ENCODE data around the gene AUP1.

AUP1 gene

DNA sequence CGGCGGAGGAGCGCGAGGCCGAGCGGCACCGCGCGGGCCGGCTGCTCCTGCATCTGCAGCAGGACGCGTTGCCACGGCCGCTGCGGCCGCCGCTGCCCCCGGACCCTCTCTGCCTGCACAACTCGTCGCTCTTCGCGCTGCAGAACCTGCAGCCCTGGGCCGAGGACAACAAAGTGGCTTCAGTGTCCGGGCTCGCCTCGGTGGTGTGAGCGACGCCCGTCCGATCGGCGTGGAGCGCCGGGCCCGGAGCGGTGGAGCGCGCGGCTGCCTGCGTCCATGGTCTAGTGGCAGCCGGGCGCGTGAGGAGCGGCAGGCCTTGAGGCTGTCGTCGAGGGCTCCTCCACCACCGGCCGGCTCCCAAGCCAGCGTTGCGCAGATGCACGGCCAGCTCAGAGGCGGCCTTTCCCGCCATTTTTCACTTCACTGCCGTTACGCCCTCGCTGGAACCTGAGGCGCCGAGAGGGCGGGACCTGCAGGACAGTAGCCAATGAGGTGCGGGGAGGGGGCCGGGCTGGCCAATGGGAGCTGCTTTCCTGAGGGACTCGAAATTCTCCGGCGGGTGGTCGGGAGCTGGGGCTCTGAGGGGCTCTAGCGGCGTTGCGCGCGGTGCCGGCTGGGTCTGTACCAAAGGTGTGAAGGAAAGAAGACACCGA lies 13.4 kb downstream of the AUP1 start:
- H3K4me1 Mint-ChIP-seq: peaks cover 20% of the 10 kb centered on the region
- peak overlapping the region; percentile 51 for H3K4me3 Mint-ChIP-seq
- no peaks in the 10 kb centered on the region for H3K9me3 Mint-ChIP-seq
- peaks cover 8% of the 10 kb centered on the region for H3K36me3 Mint-ChIP-seq (ENCODE audit: low read depth)
- peak; percentile 73 for DNase-seq
- H3K27ac Mint-ChIP-seq: no peak overlapping the region
- peak; percentile 59 for ATAC-seq
- H3K27me3 Mint-ChIP-seq: peaks cover 78% of the 10 kb centered on the region

DNA sequence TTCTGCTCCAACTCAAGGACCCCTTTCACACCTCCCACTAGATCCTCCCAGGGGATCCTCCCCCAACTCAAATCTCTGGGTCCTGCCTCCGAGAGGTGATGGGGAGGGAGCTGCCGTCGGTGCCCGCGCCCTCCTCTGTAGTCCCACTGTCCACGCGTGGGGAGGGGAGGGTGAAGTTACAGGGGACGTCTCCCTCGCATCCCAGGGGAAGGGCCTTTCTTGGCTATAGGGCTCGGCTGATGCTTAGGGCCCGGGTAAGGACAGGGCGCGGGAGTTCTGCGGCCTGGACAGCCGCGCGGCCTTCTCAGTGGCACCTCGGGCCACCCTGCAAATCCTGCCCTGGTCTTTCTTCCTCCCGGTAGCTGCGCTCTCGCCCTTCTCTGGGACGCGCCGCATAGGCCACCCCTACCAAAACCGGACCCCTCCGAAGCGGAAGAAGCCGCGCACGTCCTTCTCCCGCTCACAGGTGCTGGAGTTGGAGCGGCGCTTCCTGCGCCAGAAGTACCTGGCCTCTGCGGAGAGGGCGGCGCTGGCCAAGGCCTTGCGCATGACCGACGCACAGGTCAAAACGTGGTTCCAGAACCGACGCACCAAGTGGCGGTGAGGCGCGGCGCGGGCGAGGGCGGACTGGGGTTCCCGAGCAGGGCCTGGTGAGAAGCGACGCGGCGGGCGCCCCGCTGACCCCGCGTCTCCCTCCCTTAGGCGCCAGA lies 14.1 kb downstream of the AUP1 start:
- Mint-ChIP-seq H3K4me3 (peak overlapping the region; percentile 59), H3K9me3 (no peaks in the 10 kb centered on the region), H3K27me3 (peaks cover 82% of the 10 kb centered on the region), H3K27ac (no peak overlapping the region), H3K4me1 (peaks cover 23% of the 10 kb centered on the region), H3K36me3 (ENCODE audit: low read depth) (peaks cover 8% of the 10 kb centered on the region)
- DNase-seq (peak; percentile 20), ATAC-seq (no peak)

GRCh38 chr2:74514368-74515270 lies 14.9 kb downstream of the AUP1 start, which contains the start of gene TLX2:
Gene TLX2, plus strand, starts transcription at chr2:74514450. Its CDS starts 357 bp downstream, at chr2:74514807.
- Mint-ChIP-seq H3K27ac (no peak within 1 kb of the TSS), H3K27me3 (peaks cover 79% of the 10 kb centered on the region), H3K9me3 (no peaks in the 10 kb centered on the region), H3K4me1 (peaks cover 24% of the 10 kb centered on the region), H3K4me3 (peak within 1 kb of the TSS; percentile 59), H3K36me3 (ENCODE audit: low read depth) (peaks cover 8% of the 10 kb centered on the region)
- ATAC-seq (peak; percentile 13), DNase-seq (no peak)

- ATAC-seq (peak; percentile 7), DNase-seq (peak; percentile 26)
- Mint-ChIP-seq H3K4me3 (no peak overlapping the region), H3K9me3 (no peaks in the 10 kb centered on the region), H3K36me3 (ENCODE audit: low read depth) (peaks cover 8% of the 10 kb centered on the region), H3K4me1 (peaks cover 24% of the 10 kb centered on the region), H3K27ac (no peak overlapping the region), H3K27me3 (peaks cover 76% of the 10 kb centered on the region)
These were observed 15.7 kb downstream of the AUP1 start for GRCh38 chr2:74513605-74514367.

- DNase-seq: no peak
- Mint-ChIP-seq H3K9me3 (no peaks in the 10 kb centered on the region), H3K27ac (no peak overlapping the region), H3K36me3 (ENCODE audit: low read depth) (peaks cover 8% of the 10 kb centered on the region), H3K4me1 (peaks cover 31% of the 10 kb centered on the region), H3K4me3 (no peak overlapping the region), H3K27me3 (peaks cover 69% of the 10 kb centered on the region)
- ATAC-seq: no peak
These were observed 16.5 kb downstream of the AUP1 start for GRCh38 chr2:74512744-74513604.

DNA sequence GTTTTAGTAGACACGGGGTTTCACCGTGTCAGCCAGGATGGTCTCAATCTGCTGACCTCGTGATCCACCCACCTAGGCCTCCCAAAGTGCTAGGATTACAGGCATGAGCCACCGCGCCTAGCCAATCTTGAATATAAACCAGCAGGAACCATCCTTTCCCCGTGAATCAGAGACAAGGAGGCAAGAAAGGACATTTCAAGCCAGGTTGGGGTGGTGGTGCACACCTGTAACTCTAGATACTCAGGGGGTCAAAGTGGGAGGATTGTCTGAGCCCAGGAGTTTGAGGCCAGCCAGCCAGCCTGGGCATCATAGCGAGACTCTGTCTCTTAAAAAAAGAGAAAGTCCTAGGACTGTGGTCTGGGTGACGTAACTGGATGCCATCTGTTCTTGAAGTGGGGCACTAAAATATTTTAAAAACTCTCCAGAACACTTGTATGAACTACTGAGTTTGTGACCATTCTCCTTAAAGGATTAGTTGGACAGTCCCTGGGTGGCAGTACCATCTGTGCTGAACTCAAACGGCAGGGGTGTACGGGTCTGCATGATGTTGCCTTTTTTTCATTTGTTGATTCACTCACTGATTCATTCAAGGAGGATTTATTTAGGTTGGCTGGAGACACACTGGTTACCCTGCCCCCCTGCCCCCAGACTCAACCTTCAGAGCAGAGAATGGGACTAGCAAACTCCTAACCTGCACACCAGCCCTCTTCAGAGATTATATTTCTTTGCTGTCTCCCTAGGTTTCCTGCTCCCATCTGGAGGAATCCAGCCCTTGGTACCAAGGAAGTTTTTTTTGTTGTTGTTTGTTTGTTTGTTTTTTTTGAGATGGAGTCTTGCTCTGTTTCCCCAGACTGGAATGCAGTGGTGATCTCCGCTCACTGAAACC lies 18.2 kb downstream of the AUP1 start:
- Mint-ChIP-seq H3K27ac (no peak overlapping the region), H3K4me1 (peaks cover 41% of the 10 kb centered on the region), H3K27me3 (peaks cover 57% of the 10 kb centered on the region), H3K36me3 (ENCODE audit: low read depth) (peaks cover 11% of the 10 kb centered on the region), H3K4me3 (no peak overlapping the region), H3K9me3 (no peaks in the 10 kb centered on the region)
- no peak for ATAC-seq
- no peak for DNase-seq

GRCh38 chr2:74510272-74510671 lies 19.2 kb downstream of the AUP1 start:
- ATAC-seq: no peak
- Mint-ChIP-seq H3K4me3 (no peak overlapping the region), H3K9me3 (no peaks in the 10 kb centered on the region), H3K36me3 (ENCODE audit: low read depth) (peaks cover 19% of the 10 kb centered on the region), H3K27ac (no peak overlapping the region), H3K4me1 (peaks cover 41% of the 10 kb centered on the region), H3K27me3 (peaks cover 49% of the 10 kb centered on the region)
- no peak for DNase-seq

GRCh38 chr2:74507926-74508520 lies 21.5 kb downstream of the AUP1 start:
- ATAC-seq (no peak), DNase-seq (peak; percentile 20)
- Mint-ChIP-seq H3K27me3 (peaks cover 51% of the 10 kb centered on the region), H3K4me3 (peak overlapping the region; percentile 99), H3K27ac (peak overlapping the region; percentile 100), H3K36me3 (ENCODE audit: low read depth) (peaks cover 31% of the 10 kb centered on the region), H3K9me3 (no peaks in the 10 kb centered on the region), H3K4me1 (peaks cover 53% of the 10 kb centered on the region)

GRCh38 chr2:74507145-74507925 lies 22.2 kb downstream of the AUP1 start, which contains the start of gene PCGF1:
Gene PCGF1, minus strand, starts transcription at chr2:74507695. Its CDS starts 27 bp downstream, at chr2:74507668.
- Mint-ChIP-seq H3K36me3 (ENCODE audit: low read depth) (peaks cover 31% of the 10 kb centered on the region), H3K27ac (peak within 1 kb of the TSS; percentile 100), H3K4me3 (peak within 1 kb of the TSS; percentile 99), H3K4me1 (peaks cover 58% of the 10 kb centered on the region), H3K9me3 (no peaks in the 10 kb centered on the region), H3K27me3 (peaks cover 52% of the 10 kb centered on the region)
- ATAC-seq: peak; percentile 88
- peak; percentile 99 for DNase-seq

DNA sequence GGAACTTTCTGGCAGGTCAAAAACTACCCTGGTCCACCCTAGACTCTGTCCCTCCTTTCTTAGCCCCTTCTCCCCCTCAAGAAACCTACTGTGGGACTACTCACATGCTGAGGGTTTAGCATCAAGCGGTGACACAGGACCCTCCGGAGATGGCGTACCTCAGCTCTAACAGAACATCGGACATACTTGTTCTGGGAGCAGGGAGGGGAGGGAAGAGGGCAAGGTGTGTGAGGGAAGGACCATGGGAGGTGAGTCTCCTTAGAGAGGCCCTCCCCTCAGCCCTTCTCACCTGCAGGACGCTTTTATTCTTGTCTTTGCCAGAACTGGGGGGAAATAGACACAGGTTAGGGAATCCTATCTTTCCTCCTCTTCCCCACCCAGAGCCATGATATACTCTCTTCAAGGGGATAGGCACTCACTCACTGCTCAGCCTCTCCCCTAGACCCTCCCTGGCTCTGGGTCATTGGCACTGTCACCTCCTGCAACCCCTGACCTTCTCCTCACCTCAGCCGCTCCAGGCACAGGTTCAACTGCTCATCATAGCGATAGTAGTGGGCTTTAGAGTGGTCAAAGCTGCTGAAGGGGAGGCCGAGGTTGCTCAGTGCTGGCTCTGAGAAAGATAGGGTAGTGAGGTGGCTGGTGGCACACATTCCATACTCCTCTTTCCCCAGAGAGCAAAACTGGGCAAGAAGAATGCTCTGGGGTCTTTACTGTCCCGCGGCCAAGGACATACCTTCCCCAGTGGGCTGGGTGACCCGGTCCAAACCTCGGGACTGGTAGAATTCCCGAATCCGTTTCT lies 23.9 kb downstream of the AUP1 start:
- Mint-ChIP-seq H3K27me3 (peaks cover 52% of the 10 kb centered on the region), H3K9me3 (no peaks in the 10 kb centered on the region), H3K4me1 (peaks cover 64% of the 10 kb centered on the region), H3K36me3 (ENCODE audit: low read depth) (peaks cover 31% of the 10 kb centered on the region), H3K27ac (no peak overlapping the region), H3K4me3 (peak overlapping the region; percentile 3)
- no peak for ATAC-seq
- no peak for DNase-seq

- H3K27ac Mint-ChIP-seq: no peak overlapping the region
These were observed 24.9 kb downstream of the AUP1 start for GRCh38 chr2:74504591-74504990.

More at GRCh38 chr2:74504591-74504990, 24.9 kb downstream of the AUP1 start:
- Mint-ChIP-seq H3K9me3 (no peaks in the 10 kb centered on the region), H3K27me3 (peaks cover 55% of the 10 kb centered on the region), H3K4me3 (peak overlapping the region; percentile 2), H3K4me1 (peaks cover 62% of the 10 kb centered on the region), H3K36me3 (ENCODE audit: low read depth) (peaks cover 31% of the 10 kb centered on the region)
- ATAC-seq: no peak
- DNase-seq: no peak

Measured in activated naive CD8-positive, alpha-beta T cell treated with anti-CD3 and anti-CD28 coated beads, Interleukin-2, amount 50 U/mL, for 24 hours (primary cell).